ENCODE measurements around the gene RASAL2. TPM values are rescaled to one million over a fixed set of nuclear protein-coding genes. Genes with fewer than 3 reads are reported as not detected.

The RASAL2 gene
- total and polyA plus RNA-seq, 2 donors (not counting 1 experiment from before 2014, with no cell fraction given) = 0.12 TPM; not detected in 1

DNA sequence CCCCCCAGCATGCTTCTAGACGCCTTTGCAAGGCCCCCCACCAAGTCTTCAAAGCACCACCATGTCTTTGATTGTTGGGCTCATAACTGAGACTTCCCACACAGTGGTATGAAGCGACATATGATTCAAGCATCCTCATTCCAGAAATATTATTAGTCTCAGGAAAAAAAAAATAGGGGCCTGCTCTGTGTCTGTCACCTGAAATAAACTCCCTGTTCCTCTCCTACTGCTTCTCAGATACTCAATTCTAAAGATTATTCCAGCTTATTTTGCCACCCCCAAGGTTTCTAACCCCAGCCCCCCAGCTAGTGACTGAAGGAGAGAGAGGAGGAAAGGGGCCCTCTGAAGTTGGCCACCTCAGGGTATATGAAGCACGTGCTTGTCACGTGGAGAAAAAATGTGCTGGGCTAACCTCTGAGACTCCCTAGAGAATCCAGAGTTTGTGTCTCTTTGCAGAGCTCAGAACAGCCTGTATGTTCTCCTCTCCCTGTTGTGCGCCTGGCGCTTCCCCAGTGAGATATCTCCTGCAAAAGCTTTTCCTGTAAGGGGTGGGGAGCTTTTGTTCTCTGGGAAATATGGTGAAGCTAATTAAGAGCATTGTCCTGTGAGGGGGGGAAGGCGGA lies 35.9 kb upstream of the RASAL2 start:
- H3K79me2 ChIP-seq (ENCODE audit: control insufficient read depth, insufficient read depth, low read length) = no peaks in the 10 kb centered on the region
- no peak overlapping the region for H3K27ac ChIP-seq (ENCODE audit: low read length in 2 of 2)
- ChIA-PET CTCF (no interaction called here), POLR2A (no interaction called here)
- no peaks in the 10 kb centered on the region for H3K9me3 Mint-ChIP-seq (ENCODE audit: insufficient read depth)
- 20% methylated on average over 2 of the region's 7 CpGs for WGBS (ENCODE audit: insufficient coverage)
- H3K27me3 Mint-ChIP-seq = peaks cover 15% of the 10 kb centered on the region
- H4K20me1 ChIP-seq (ENCODE audit: control insufficient read depth, insufficient read depth, low read length, poor library complexity, severe bottlenecking) = no peaks in the 10 kb centered on the region
- DNase-seq (no peak), ATAC-seq (ENCODE audit: low read depth) (no peak)
- H3K27ac Mint-ChIP-seq = no peak overlapping the region
- no peak overlapping the region for H3K9ac ChIP-seq (ENCODE audit: low read length)
- H3K4me3 Mint-ChIP-seq = no peak overlapping the region
- no peak overlapping the region for H2AFZ ChIP-seq (ENCODE audit: insufficient read depth, low read depth, low read length, poor library complexity, severe bottlenecking)
- no peaks in the 10 kb centered on the region for H3K9me3 ChIP-seq (ENCODE audit: control extremely low read depth in 1 of 3, control insufficient read depth in 2 of 3, insufficient read depth in 1 of 3, low read length in 2 of 3)
- TF ChIP-seq, protein P1, sequence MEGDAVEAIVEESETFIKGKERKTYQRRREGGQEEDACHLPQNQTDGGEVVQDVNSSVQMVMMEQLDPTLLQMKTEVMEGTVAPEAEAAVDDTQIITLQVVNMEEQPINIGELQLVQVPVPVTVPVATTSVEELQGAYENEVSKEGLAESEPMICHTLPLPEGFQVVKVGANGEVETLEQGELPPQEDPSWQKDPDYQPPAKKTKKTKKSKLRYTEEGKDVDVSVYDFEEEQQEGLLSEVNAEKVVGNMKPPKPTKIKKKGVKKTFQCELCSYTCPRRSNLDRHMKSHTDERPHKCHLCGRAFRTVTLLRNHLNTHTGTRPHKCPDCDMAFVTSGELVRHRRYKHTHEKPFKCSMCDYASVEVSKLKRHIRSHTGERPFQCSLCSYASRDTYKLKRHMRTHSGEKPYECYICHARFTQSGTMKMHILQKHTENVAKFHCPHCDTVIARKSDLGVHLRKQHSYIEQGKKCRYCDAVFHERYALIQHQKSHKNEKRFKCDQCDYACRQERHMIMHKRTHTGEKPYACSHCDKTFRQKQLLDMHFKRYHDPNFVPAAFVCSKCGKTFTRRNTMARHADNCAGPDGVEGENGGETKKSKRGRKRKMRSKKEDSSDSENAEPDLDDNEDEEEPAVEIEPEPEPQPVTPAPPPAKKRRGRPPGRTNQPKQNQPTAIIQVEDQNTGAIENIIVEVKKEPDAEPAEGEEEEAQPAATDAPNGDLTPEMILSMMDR (IDR thresholded peaks at IDR 0.05) = no peak
- TF ChIP-seq EZH2 (IDR thresholded peaks at IDR 0.05; ENCODE audit: borderline replicate concordance, insufficient read depth, low read depth, low read length, poor library complexity, severe bottlenecking) = no peak
- no peak overlapping the region for H3K4me2 ChIP-seq (replicated peaks; ENCODE audit: low read depth, low read length, poor library complexity, severe bottlenecking)
- no peaks in the 10 kb centered on the region for H3K36me3 ChIP-seq (replicated peaks in 1 of 2; ENCODE audit: control extremely low read depth in 1 of 2, control insufficient read depth in 1 of 2, extremely low read depth in 1 of 2, insufficient read depth in 2 of 2, low read length in 1 of 2)
- intact Hi-C loops (cut with micrococcal nuclease) = no loop called here
- peaks cover 5% of the 10 kb centered on the region for H3K4me1 Mint-ChIP-seq
- peaks cover 0 to 5% of the 10 kb centered on the region in 2 donors for H3K4me1 ChIP-seq (ENCODE audit: control insufficient read depth in 2 of 2, insufficient read depth in 2 of 2, low read length in 2 of 2)
- H3K27me3 ChIP-seq (replicated peaks in 1 of 4; ENCODE audit: control extremely low read depth in 1 of 4, control insufficient read depth in 3 of 4, insufficient read depth in 4 of 4, low read length in 3 of 4) = no peaks in the 10 kb centered on the region
- H3K4me3 ChIP-seq (ENCODE audit: control extremely low read depth in 1 of 5, extremely low read depth in 1 of 5, insufficient read depth in 1 of 5, low read depth in 2 of 5, low read length in 4 of 5) = no peak overlapping the region

- ATAC-seq (ENCODE audit: low read depth) = no peak
- no peak overlapping the region for H3K4me3 ChIP-seq (ENCODE audit: control extremely low read depth in 1 of 5, extremely low read depth in 1 of 5, insufficient read depth in 1 of 5, low read depth in 2 of 5, low read length in 4 of 5)
- H2AFZ ChIP-seq (ENCODE audit: insufficient read depth, low read depth, low read length, poor library complexity, severe bottlenecking) = no peak overlapping the region
- H3K79me2 ChIP-seq (ENCODE audit: control insufficient read depth, insufficient read depth, low read length) = no peaks in the 10 kb centered on the region
- TF ChIP-seq EZH2 (IDR thresholded peaks at IDR 0.05; ENCODE audit: borderline replicate concordance, insufficient read depth, low read depth, low read length, poor library complexity, severe bottlenecking) = no peak
- TF ChIP-seq, protein P1 (IDR thresholded peaks at IDR 0.05) = no peak
- Mint-ChIP-seq H3K27ac (no peak overlapping the region), H3K4me1 (peaks cover 4% of the 10 kb centered on the region), H3K4me3 (no peak overlapping the region), H3K9me3 (ENCODE audit: insufficient read depth) (no peaks in the 10 kb centered on the region), H3K27me3 (peaks cover 12% of the 10 kb centered on the region)
- H3K4me2 ChIP-seq (replicated peaks; ENCODE audit: low read depth, low read length, poor library complexity, severe bottlenecking) = no peak overlapping the region
- intact Hi-C loops (cut with micrococcal nuclease) = no loop called here
- no peak overlapping the region for H3K27ac ChIP-seq (ENCODE audit: low read length in 2 of 2)
- no peaks in the 10 kb centered on the region for H3K27me3 ChIP-seq (replicated peaks in 1 of 4; ENCODE audit: control extremely low read depth in 1 of 4, control insufficient read depth in 3 of 4, insufficient read depth in 4 of 4, low read length in 3 of 4)
- H3K4me1 ChIP-seq (ENCODE audit: control insufficient read depth in 2 of 2, insufficient read depth in 2 of 2, low read length in 2 of 2) = peaks cover 0 to 4% of the 10 kb centered on the region in 2 donors
- ChIA-PET POLR2A (no interaction called here), CTCF (no interaction called here)
- no peaks in the 10 kb centered on the region for H3K9me3 ChIP-seq (ENCODE audit: control extremely low read depth in 1 of 3, control insufficient read depth in 2 of 3, insufficient read depth in 1 of 3, low read length in 2 of 3)
- DNase-seq = no peak
- H3K9ac ChIP-seq (ENCODE audit: low read length) = no peak overlapping the region
- H4K20me1 ChIP-seq (ENCODE audit: control insufficient read depth, insufficient read depth, low read length, poor library complexity, severe bottlenecking) = no peaks in the 10 kb centered on the region
- H3K36me3 ChIP-seq (replicated peaks in 1 of 2; ENCODE audit: control extremely low read depth in 1 of 2, control insufficient read depth in 1 of 2, extremely low read depth in 1 of 2, insufficient read depth in 2 of 2, low read length in 1 of 2) = no peaks in the 10 kb centered on the region
- 95% methylated on average over 6 of the region's 9 CpGs for whole genome bisulfite sequencing (ENCODE audit: insufficient coverage)
These were observed 32.9 kb upstream of the RASAL2 start for GRCh38 chr1:178060789-178061556.
